CD4-positive, alpha-beta T cell treated with Interleukin-17A for 4 hours (primary cell): Measurements from ENCODE around the gene PACRG.

Experiments used
- DNase-seq: peaks from one replicate; pipeline ENCODE4 v3.0.0-alpha.2; 2020; ENCODE audit warnings: mixed read lengths

Gene PACRG

GRCh38 chr6:163185744-163186143 lies 458.0 kb downstream of the PACRG start:
- no peak for DNase-seq

- no peak for DNase-seq
Measured at GRCh38 chr6:163186527-163186926, 458.8 kb downstream of the PACRG start.

GRCh38 chr6:163187201-163187600 lies 459.4 kb downstream of the PACRG start:
- no peak for DNase-seq

- DNase-seq = no peak
Measured at GRCh38 chr6:163187606-163188005, 459.8 kb downstream of the PACRG start.

- DNase-seq = no peak
Measured at GRCh38 chr6:163188746-163189145, 461.0 kb downstream of the PACRG start.

- no peak for DNase-seq
Measured at GRCh38 chr6:163189609-163190008, 461.8 kb downstream of the PACRG start.

DNA sequence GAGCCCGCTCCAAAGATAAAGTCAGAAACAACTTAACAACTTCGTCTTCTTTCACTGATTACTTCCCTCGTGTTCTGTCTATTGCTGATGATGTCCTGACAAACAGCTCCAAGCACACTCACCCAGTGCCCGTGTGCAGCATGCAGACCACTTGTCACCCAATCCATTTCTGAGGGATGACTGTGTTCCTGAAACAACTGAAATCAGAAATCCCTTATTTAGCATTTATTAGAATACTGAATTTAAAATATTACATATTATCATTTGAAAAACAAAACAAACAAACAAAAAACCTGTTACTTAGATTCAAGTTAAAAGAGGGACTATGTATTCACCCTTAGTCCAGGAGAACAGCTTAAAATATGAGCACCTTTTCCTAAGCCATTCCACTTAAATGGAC lies 463.0 kb downstream of the PACRG start:
- DNase-seq = no peak

- DNase-seq = no peak
Measured at GRCh38 chr6:163191704-163192537, 464.1 kb downstream of the PACRG start.

DNA sequence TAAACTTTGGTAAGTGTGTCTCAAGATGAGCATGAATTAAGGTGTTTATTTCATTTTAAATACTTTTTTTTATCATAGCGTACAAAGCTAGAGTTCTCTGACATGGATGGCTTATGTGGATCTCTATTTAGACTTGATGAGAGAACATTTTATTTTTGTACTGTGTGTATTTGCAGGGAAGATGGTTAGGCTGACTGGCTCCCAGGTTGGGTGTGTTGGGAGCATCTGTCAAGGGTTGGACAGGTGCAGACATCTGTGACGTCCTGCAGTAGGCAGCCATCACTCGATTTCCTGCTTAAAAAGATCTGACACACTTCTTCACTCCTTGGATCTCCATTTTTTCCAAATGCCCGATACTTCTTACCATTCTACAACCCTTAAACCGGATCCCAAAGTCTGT lies 464.8 kb downstream of the PACRG start:
- DNase-seq = no peak

DNA sequence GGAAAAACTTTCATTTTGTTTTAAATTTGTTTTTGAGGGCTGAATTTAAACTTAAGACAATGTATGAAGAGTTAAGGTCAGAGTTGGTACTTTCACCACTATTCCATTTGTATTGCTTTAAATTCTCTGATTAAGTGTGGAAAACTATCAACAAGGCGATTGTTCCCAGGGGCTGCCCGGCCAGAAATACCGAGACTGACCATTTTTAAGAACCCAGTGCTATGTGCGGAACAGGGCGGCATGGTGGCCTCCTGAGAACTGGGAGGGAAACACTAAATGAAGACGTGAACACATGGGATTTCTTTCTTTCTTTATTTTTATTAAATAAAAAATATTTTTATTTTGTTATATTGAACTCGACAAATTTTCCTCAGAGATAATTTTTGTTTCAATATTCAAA lies 465.6 kb downstream of the PACRG start:
- DNase-seq = no peak

- DNase-seq = no peak
Measured at GRCh38 chr6:163195721-163196691, 468.2 kb downstream of the PACRG start.

- DNase-seq = no peak
Measured at GRCh38 chr6:163197839-163198238, 470.1 kb downstream of the PACRG start.

DNA sequence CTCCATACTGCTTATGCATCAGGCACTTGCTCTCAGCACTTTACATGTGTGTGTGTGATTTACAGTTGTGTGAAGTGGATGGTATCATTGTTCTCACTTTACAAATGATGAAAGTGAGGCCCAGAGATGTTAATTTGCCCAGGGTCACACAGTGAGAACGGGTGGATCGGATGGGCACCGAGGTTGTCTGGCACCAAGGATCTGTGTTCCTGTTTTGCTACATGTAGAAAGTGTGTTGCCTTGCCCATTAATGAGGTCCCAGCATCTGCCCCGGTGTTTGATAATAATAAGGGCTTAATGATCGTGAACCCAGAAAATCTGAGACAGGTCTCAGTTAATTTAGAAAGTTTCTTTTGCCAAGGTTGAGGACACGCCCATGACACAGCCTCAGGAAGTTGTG lies 470.6 kb downstream of the PACRG start:
- DNase-seq = no peak

DNA sequence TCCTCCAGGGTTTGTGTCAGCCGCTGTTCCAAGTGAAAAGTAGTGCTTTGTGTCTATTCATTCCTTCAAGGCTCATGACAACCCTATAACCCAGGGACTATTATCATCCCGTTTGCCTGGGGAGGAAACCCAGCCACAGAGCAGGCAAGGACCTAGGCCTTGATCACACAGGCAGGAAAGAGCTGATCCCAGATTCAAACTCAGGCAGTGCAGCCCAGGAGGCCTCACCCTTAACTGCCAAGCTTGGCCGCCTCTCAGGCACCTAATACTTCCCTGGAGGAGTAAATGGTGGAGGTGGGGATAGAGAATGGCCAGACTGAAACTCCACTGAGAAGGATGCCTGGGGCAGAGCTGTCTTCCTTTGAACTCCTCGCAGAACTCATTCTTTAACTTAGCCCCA lies 471.6 kb downstream of the PACRG start:
- no peak for DNase-seq

DNA sequence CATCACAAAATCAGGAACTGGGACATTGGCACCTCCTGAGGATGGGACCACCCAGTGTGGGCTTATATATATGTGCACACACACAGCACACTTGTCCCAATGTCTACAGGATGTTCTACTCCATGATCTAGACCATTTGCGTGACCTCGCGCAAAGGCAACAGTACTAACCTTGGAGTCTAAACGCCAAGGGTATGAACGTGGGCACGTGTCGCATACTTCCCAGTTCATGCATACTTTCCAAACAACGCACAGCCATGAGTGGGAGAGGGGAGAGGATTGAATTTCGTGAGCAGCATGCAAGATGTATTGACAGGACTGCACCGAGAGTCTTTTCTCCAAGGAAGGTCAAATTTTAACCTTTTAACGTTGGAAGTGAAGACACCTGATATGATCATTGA lies 472.5 kb downstream of the PACRG start:
- DNase-seq = no peak

- DNase-seq = no peak
Measured at GRCh38 chr6:163200694-163201093, 472.9 kb downstream of the PACRG start.

- DNase-seq = no peak
Measured at GRCh38 chr6:163201855-163202254, 474.1 kb downstream of the PACRG start.

- DNase-seq = no peak
Measured at GRCh38 chr6:163206196-163206595, 478.4 kb downstream of the PACRG start.

- no peak for DNase-seq
Measured at GRCh38 chr6:163207431-163208383, 479.9 kb downstream of the PACRG start.

GRCh38 chr6:163209005-163209404 lies 481.2 kb downstream of the PACRG start:
- no peak for DNase-seq

DNA sequence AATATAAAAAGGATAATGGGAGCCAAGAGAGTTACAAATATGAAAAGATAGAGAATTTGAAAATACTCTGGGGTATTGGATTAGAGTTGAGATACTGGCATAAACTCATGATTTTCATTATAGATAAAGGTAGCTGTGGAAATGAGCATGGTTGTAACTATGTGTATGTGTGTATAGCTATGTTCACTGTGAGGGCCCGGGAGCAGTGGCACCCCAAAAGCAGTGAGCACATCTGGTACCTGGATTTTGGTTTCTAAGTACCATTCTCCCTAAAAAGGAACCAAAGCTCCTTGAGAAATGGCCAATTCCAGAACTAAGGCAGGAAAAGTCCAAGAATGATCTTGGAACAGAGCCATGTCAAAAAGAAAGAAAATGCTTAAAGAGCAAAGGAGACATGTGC lies 484.3 kb downstream of the PACRG start:
- no peak for DNase-seq

- no peak for DNase-seq
Measured at GRCh38 chr6:163214259-163214658, 486.5 kb downstream of the PACRG start.
